Keratinocyte (primary cell): ENCODE results near the gene LYPD5. TPM values are rescaled to one million over a fixed set of nuclear protein-coding genes. Genes with fewer than 3 reads are reported as not detected.

Source experiments
- DNase-seq: peaks from one replicate; pipeline ENCODE4 v3.0.0-alpha.2; 2011; ENCODE audit warnings: low read depth, missing footprints, low spot score
- FAIRE-seq: peaks from 2 replicates; lab custom pipeline; 2011; peaks lifted over from hg19 to GRCh38; lab: Jason Lieb, UNC
- H2AFZ ChIP-seq: 2 replicates; pipeline ENCODE4 v1.6.0; 2012; ENCODE audit warnings: low read length, control low read depth, inconsistent platforms; ENCODE audit not compliant: control insufficient read depth
- H3K27ac ChIP-seq: 2 replicates; pipeline ENCODE4 v1.5.1; 2011; ENCODE audit warnings: low read length; ENCODE audit not compliant: control insufficient read depth, insufficient read depth
- H3K27me3 ChIP-seq: 3 replicates; pipeline ENCODE4 v1.6.0; 2011; ENCODE audit warnings: low read length; ENCODE audit not compliant: control insufficient read depth, insufficient read depth; ENCODE audit errors: extremely low read depth
- H3K36me3 ChIP-seq, 2 experiments: 2 replicates in 1 of 2; 3 replicates in 1 of 2; pipeline ENCODE4 v1.5.1; 2011; ENCODE audit warnings: low read length in 2 of 2, mild to moderate bottlenecking in 1 of 2; ENCODE audit not compliant: control insufficient read depth in 2 of 2, insufficient read depth in 2 of 2; ENCODE audit errors: extremely low read depth in 1 of 2
- H3K4me1 ChIP-seq: 3 replicates; pipeline ENCODE4 v1.5.1; 2011; ENCODE audit warnings: low read length; ENCODE audit not compliant: control insufficient read depth, insufficient read depth; ENCODE audit errors: extremely low read depth
- H3K4me2 ChIP-seq: 3 replicates; pipeline ENCODE4 v1.6.0; 2011; ENCODE audit warnings: low read depth, low read length; ENCODE audit not compliant: control insufficient read depth, insufficient read depth; ENCODE audit errors: extremely low read depth
- H3K4me3 ChIP-seq, 3 experiments: fragments of 200-600 bp in 1 of 3; sonication (generic) in 1 of 3; 2 replicates in 2 of 3; 3 replicates in 1 of 3; pipeline ENCODE4 v1.5.1; 2011 to 2016; ENCODE audit warnings: low read length in 3 of 3, mild to moderate bottlenecking in 3 of 3, control low read depth in 2 of 3, inconsistent platforms in 1 of 3, low read depth in 1 of 3, mixed read lengths in 1 of 3, mixed run types in 1 of 3, moderate library complexity in 1 of 3; ENCODE audit not compliant: control insufficient read depth in 2 of 3, insufficient read depth in 2 of 3; ENCODE audit errors: extremely low read depth in 1 of 3
- H3K79me2 ChIP-seq: 2 replicates; pipeline ENCODE4 v1.6.0; 2012; ENCODE audit warnings: low read length; ENCODE audit not compliant: control insufficient read depth, insufficient read depth
- H3K9ac ChIP-seq: 3 replicates; pipeline ENCODE4 v1.6.0; 2011; ENCODE audit warnings: low read length; ENCODE audit not compliant: control insufficient read depth, insufficient read depth; ENCODE audit errors: extremely low read depth
- H3K9me1 ChIP-seq: 3 replicates; pipeline ENCODE4 v1.6.0; 2011; ENCODE audit warnings: low read length; ENCODE audit not compliant: control insufficient read depth, insufficient read depth; ENCODE audit errors: extremely low read depth
- H3K9me3 ChIP-seq: 2 replicates; pipeline ENCODE4 v1.5.1; 2012; ENCODE audit warnings: low read depth, low read length; ENCODE audit not compliant: control insufficient read depth
- H4K20me1 ChIP-seq: 3 replicates; pipeline ENCODE4 v1.6.0; 2011; ENCODE audit warnings: low read length; ENCODE audit not compliant: control insufficient read depth, insufficient read depth; ENCODE audit errors: extremely low read depth
- EZH2 ChIP-seq: IDR thresholded peaks from one replicate; pipeline ENCODE4 v1.6.1; 2012; ENCODE audit warnings: inconsistent platforms, mild to moderate bottlenecking, low read length, moderate library complexity
- dilution Hi-C: fragments of 300-500 bp; cut with MboI; formaldehyde crosslinking; loops from one replicate; pipeline ENCODE4 v1.7.0; 2020; ENCODE audit warnings: low sequenced_read_pairs; ENCODE audit not compliant: extremely low pct_ligation_motif_present
- polyA plus RNA-seq, 5 experiments: library from polyadenylated mRNA; depleted of rRNA in 3 of 5; stranded (reverse) in 3 of 5; stranded (forward) in 1 of 5; unstranded in 1 of 5; fragments of >200 nt; gene quantifications; 1 replicate in 1 of 5; 2 replicates in 3 of 5; 3 replicates in 1 of 5; pipeline versions ENCODE4 v1.2.1 to v1.2.3, GENCODE V29; 2011 to 2012; ENCODE audit warnings: missing spikeins in 2 of 5, low read depth in 1 of 5, low replicate concordance in 1 of 5
- TF ChIP-seq, protein P1 (sequence below), 3 experiments: IDR thresholded peaks in 1 of 3; conservative IDR thresholded peaks in 1 of 3; optimal IDR thresholded peaks in 1 of 3; 2 replicates in 2 of 3; 3 replicates in 1 of 3; pipeline versions ENCODE3 to v1.5.1; 2011; ENCODE audit warnings: low read length in 3 of 3, mild to moderate bottlenecking in 3 of 3, moderate library complexity in 2 of 3, control low read depth in 1 of 3, inconsistent platforms in 1 of 3; ENCODE audit not compliant: insufficient read depth in 2 of 3; ENCODE audit errors: extremely low read depth in 1 of 3

The LYPD5 gene
- polyA plus RNA-seq, 1 donor (not counting 4 experiments of a cell fraction or from before 2014, with no cell fraction given), result 4.2 TPM

DNA sequence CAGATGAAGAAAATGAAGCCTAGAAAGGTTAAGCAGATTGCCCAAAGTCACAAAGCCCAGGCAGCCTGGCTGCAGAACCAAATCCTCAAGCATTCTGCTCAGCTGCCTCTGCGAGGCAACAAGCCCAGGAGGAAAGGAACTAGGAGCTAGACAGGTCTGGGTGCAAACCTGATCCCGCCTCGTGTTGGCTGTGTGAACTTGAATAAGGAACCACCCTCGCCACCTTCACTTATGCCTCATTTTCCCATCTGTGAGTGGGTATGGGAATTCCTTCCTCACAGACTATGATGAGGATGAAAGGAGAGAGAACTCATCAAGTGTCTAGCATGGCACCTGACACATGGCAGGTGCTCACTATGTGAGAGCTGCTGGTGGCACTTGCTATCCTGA, 54.0 kb downstream of the LYPD5 start:
- TF ChIP-seq, protein P1, sequence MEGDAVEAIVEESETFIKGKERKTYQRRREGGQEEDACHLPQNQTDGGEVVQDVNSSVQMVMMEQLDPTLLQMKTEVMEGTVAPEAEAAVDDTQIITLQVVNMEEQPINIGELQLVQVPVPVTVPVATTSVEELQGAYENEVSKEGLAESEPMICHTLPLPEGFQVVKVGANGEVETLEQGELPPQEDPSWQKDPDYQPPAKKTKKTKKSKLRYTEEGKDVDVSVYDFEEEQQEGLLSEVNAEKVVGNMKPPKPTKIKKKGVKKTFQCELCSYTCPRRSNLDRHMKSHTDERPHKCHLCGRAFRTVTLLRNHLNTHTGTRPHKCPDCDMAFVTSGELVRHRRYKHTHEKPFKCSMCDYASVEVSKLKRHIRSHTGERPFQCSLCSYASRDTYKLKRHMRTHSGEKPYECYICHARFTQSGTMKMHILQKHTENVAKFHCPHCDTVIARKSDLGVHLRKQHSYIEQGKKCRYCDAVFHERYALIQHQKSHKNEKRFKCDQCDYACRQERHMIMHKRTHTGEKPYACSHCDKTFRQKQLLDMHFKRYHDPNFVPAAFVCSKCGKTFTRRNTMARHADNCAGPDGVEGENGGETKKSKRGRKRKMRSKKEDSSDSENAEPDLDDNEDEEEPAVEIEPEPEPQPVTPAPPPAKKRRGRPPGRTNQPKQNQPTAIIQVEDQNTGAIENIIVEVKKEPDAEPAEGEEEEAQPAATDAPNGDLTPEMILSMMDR (optimal IDR thresholded peaks at IDR 0.05 in 1 of 3, IDR thresholded peaks at IDR 0.05 in 1 of 3, conservative IDR thresholded peaks at IDR 0.05 in 1 of 3; ENCODE audit: extremely low read depth in 1 of 3, insufficient read depth in 2 of 3, low read length in 3 of 3), result no peak
- TF ChIP-seq EZH2, result no peak
- dilution Hi-C loops, result no loop called here
- H3K4me2 ChIP-seq, result no peak overlapping the region
- H3K36me3 ChIP-seq, result peaks cover 28 to 63% of the 10 kb centered on the region in 2 experiments
- FAIRE-seq (no peak), DNase-seq (no peak)
- H3K4me3 ChIP-seq, result no peak overlapping the region
- H3K27ac ChIP-seq, result no peak overlapping the region
- H3K4me1 ChIP-seq, result peaks cover 20% of the 10 kb centered on the region
- H3K9me1 ChIP-seq, result no peaks in the 10 kb centered on the region
- H3K79me2 ChIP-seq, result peaks cover 18% of the 10 kb centered on the region
- no peaks in the 10 kb centered on the region for H3K9me3 ChIP-seq
- H2AFZ ChIP-seq, result no peak overlapping the region
- no peak overlapping the region for H3K9ac ChIP-seq
- H4K20me1 ChIP-seq, result no peaks in the 10 kb centered on the region
- H3K27me3 ChIP-seq, result no peaks in the 10 kb centered on the region

DNA sequence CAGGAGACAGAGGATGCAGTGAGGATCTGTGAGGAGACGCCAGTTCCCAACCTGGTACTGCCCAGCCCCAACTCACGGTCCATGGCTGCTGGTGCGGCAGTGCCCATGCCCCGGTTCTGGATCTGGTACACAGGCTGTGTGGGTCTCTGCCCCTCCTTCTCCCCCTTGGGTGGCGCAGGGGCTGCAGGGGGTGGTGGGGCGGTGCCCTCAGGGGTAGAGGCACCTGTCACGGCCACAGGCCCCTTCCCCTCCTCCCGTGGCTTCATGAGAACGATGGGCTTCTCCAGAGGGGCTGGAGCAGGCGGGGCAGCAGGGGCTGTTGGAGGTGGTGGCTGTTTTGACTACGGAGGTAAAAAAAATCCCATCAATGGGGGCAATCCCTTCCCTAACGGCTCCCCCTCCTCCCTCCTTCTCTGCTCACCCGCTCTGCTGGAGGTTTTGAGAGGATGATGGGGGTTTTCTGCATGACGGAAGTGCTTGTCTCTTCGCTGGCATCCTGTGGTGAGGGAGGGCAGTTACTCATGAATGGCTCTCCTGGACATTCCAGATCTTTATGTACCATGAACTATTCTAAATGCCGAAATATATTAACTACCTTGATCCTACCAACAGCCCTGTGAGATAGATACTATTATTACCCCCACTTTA, 54.6 kb downstream of the LYPD5 start:
- H3K4me1 ChIP-seq, result peaks cover 15% of the 10 kb centered on the region
- FAIRE-seq, result no peak
- H3K9ac ChIP-seq, result no peak overlapping the region
- H3K4me3 ChIP-seq, result no peak overlapping the region
- DNase-seq, result no peak
- no peak for TF ChIP-seq EZH2
- TF ChIP-seq, protein P1 (optimal IDR thresholded peaks at IDR 0.05 in 1 of 3, IDR thresholded peaks at IDR 0.05 in 1 of 3, conservative IDR thresholded peaks at IDR 0.05 in 1 of 3; ENCODE audit: extremely low read depth in 1 of 3, insufficient read depth in 2 of 3, low read length in 3 of 3), result no peak
- H3K9me3 ChIP-seq, result no peaks in the 10 kb centered on the region
- H3K79me2 ChIP-seq, result peaks cover 15% of the 10 kb centered on the region
- no peak overlapping the region for H3K27ac ChIP-seq
- H3K4me2 ChIP-seq, result no peak overlapping the region
- no peaks in the 10 kb centered on the region for H3K27me3 ChIP-seq
- H3K36me3 ChIP-seq, result peaks cover 30 to 67% of the 10 kb centered on the region in 2 experiments
- no peaks in the 10 kb centered on the region for H3K9me1 ChIP-seq
- no peak overlapping the region for H2AFZ ChIP-seq
- H4K20me1 ChIP-seq, result no peaks in the 10 kb centered on the region
- dilution Hi-C loops, result no loop called here

Other genes starting within 250 kb of the LYPD5 start
- 16.3 to 17.5 TPM (median 16.8 TPM) in 3 replicates for gene XRCC1, start 226.9 kb downstream of the LYPD5 start, polyA plus RNA-seq
- 14.5 to 19.2 TPM (median 16.0 TPM) in 3 replicates for gene PINLYP, start 226.6 kb downstream of the LYPD5 start, polyA plus RNA-seq
- gene IRGQ, start 206.3 kb downstream of the LYPD5 start, polyA plus RNA-seq, result 12.9 to 18.0 TPM (median 13.3 TPM) in 3 replicates
- 6.4 to 10.6 TPM (median 8.3 TPM) in 3 replicates for gene ZNF576, start 205.9 kb downstream of the LYPD5 start, polyA plus RNA-seq
- gene SRRM5, start 190.4 kb downstream of the LYPD5 start, polyA plus RNA-seq, result 0.02 to 0.03 TPM (median 0.03 TPM) in 3 replicates
- gene ZNF428, start 182.8 kb downstream of the LYPD5 start, polyA plus RNA-seq, result 13.9 to 15.8 TPM (median 15.0 TPM) in 3 replicates
- 3.0 to 4.4 TPM (median 4.3 TPM) in 3 replicates for gene CADM4, start 162.6 kb downstream of the LYPD5 start, polyA plus RNA-seq
- gene PLAUR, start 132.3 kb downstream of the LYPD5 start, polyA plus RNA-seq, result 50.8 to 64.3 TPM (median 56.2 TPM) in 3 replicates
- gene IRGC, start 86.4 kb downstream of the LYPD5 start, polyA plus RNA-seq, result not detected in 3 replicates
- 12.1 to 15.6 TPM (median 14.8 TPM) in 3 replicates for gene SMG9, start 47.5 kb downstream of the LYPD5 start, polyA plus RNA-seq
- 9.8 to 15.5 TPM (median 10.5 TPM) in 3 replicates for gene KCNN4, start 21.5 kb downstream of the LYPD5 start, polyA plus RNA-seq
- gene ZNF283, start 24.9 kb upstream of the LYPD5 start, polyA plus RNA-seq, result 3.5 to 7.7 TPM (median 5.7 TPM) in 3 replicates
- 1.1 to 3.0 TPM (median 2.4 TPM) in 3 replicates for gene ZNF404, start 81.5 kb upstream of the LYPD5 start, polyA plus RNA-seq
- gene ZNF45, start 132.8 kb upstream of the LYPD5 start, polyA plus RNA-seq, result 8.6 to 10.4 TPM (median 9.1 TPM) in 3 replicates
- 1.5 TPM in 3 replicates for gene ZNF221, start 148.8 kb upstream of the LYPD5 start, polyA plus RNA-seq
- gene ZNF155, start 181.7 kb upstream of the LYPD5 start, polyA plus RNA-seq, result 5.0 to 7.0 TPM (median 6.2 TPM) in 3 replicates
- 1.5 to 2.9 TPM (median 2.4 TPM) in 3 replicates for gene ZNF230, start 200.5 kb upstream of the LYPD5 start, polyA plus RNA-seq
- 2.5 to 3.2 TPM (median 2.7 TPM) in 3 replicates for gene ZNF222, start 222.9 kb upstream of the LYPD5 start, polyA plus RNA-seq
- gene ZNF223, start 249.6 kb upstream of the LYPD5 start, polyA plus RNA-seq, result 3.7 to 4.2 TPM (median 4.0 TPM) in 3 replicates